Measurements from ENCODE around the gene PFDN1.

Gene PFDN1

DNA sequence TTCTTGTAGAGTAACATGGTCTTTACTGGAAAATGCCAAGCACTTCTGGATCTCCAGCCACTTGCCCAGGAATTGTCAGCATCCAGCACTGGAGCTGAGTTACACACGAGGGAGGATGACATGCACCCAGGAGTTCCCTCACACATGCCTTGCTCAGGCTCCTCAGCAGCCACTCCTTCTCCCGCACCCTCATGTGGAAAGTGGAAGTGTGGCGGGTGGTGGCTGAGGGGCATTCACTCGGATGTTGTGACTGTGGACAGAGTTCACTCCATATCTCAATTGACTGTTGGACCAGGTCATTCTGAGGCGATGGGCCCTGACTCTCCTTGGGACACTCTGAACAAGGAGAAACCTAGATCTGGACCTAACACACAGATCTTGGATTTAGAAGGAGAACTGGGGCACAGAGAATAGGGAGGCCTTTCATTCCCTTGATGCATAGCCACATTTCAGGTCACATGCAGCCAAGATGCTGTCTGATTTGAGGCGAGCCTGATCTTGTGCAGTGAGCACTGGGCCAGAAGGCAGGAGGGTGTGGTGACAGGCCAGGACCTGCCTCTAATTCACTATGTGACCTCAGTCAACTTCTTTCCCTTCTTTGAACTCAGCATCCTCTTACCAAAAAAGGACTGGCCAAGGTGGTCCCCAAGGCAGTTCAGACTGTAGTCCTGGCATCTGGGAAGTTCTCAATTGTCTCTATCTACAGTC lies 65.9 kb downstream of the PFDN1 start:
- TF ChIP-seq GABPA (IDR thresholded peaks at IDR 0.05; ENCODE audit: low read depth) = no peak
- TF ChIP-seq SPI1 (IDR thresholded peaks at IDR 0.05; ENCODE audit: borderline replicate concordance, low read depth) = no peak
- no peak for TF ChIP-seq POLR2AphosphoS5 (IDR thresholded peaks at IDR 0.05; ENCODE audit: low read depth)
- TF ChIP-seq, protein P1, sequence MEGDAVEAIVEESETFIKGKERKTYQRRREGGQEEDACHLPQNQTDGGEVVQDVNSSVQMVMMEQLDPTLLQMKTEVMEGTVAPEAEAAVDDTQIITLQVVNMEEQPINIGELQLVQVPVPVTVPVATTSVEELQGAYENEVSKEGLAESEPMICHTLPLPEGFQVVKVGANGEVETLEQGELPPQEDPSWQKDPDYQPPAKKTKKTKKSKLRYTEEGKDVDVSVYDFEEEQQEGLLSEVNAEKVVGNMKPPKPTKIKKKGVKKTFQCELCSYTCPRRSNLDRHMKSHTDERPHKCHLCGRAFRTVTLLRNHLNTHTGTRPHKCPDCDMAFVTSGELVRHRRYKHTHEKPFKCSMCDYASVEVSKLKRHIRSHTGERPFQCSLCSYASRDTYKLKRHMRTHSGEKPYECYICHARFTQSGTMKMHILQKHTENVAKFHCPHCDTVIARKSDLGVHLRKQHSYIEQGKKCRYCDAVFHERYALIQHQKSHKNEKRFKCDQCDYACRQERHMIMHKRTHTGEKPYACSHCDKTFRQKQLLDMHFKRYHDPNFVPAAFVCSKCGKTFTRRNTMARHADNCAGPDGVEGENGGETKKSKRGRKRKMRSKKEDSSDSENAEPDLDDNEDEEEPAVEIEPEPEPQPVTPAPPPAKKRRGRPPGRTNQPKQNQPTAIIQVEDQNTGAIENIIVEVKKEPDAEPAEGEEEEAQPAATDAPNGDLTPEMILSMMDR (IDR thresholded peaks at IDR 0.05; ENCODE audit: insufficient read depth, low read length) = no peak
- no peak for TF ChIP-seq REST (IDR thresholded peaks at IDR 0.05; ENCODE audit: insufficient replicate concordance, low read depth)
- Histone ChIP-seq H3K27me3 (ENCODE audit: insufficient read depth, poor library complexity, severe bottlenecking) (no peaks in the 10 kb centered on the region), H3K27ac (replicated peaks) (peak overlapping the region; percentile 67), H3K4me3 (replicated peaks; ENCODE audit: insufficient read depth, low read length) (no peak overlapping the region)
- DNase-seq (ENCODE audit: low read depth in 1 of 2, low spot score in 1 of 2) = no peak

GRCh38 chr5:140235791-140236551 lies 66.9 kb downstream of the PFDN1 start:
- H3K27ac ChIP-seq (replicated peaks) = peak overlapping the region; percentile 67
- peak; percentile 50 to 89 for DNase-seq (ENCODE audit: low read depth in 1 of 2, low spot score in 1 of 2)

GRCh38 chr5:140234377-140234989 lies 68.4 kb downstream of the PFDN1 start:
- DNase-seq (ENCODE audit: low read depth in 1 of 2, low spot score in 1 of 2) = no peak
- H3K27me3 ChIP-seq (ENCODE audit: insufficient read depth, poor library complexity, severe bottlenecking) = no peaks in the 10 kb centered on the region
- no peak overlapping the region for H3K27ac ChIP-seq (replicated peaks)
- no peak overlapping the region for H3K4me3 ChIP-seq (replicated peaks; ENCODE audit: insufficient read depth, low read length)
- TF ChIP-seq GABPA (IDR thresholded peaks at IDR 0.05; ENCODE audit: low read depth) (no peak), SPI1 (IDR thresholded peaks at IDR 0.05; ENCODE audit: borderline replicate concordance, low read depth) (no peak), POLR2AphosphoS5 (IDR thresholded peaks at IDR 0.05; ENCODE audit: low read depth) (no peak)
- TF ChIP-seq, protein P1 (IDR thresholded peaks at IDR 0.05; ENCODE audit: insufficient read depth, low read length) = no peak

More at GRCh38 chr5:140235791-140236551, 66.9 kb downstream of the PFDN1 start:
- Histone ChIP-seq H3K27me3 (ENCODE audit: insufficient read depth, poor library complexity, severe bottlenecking) (no peaks in the 10 kb centered on the region), H3K4me3 (replicated peaks; ENCODE audit: insufficient read depth, low read length) (no peak overlapping the region)
- TF ChIP-seq GABPA (IDR thresholded peaks at IDR 0.05; ENCODE audit: low read depth) (no peak), POLR2AphosphoS5 (IDR thresholded peaks at IDR 0.05; ENCODE audit: low read depth) (peak; percentile 74), SPI1 (IDR thresholded peaks at IDR 0.05; ENCODE audit: borderline replicate concordance, low read depth) (peak; percentile 58; the same call in 1 of the 2 replicates)

- no peak for TF ChIP-seq REST (IDR thresholded peaks at IDR 0.05; ENCODE audit: insufficient replicate concordance, low read depth)
- no peak for TF ChIP-seq POLR2AphosphoS5 (IDR thresholded peaks at IDR 0.05; ENCODE audit: low read depth)
- no peak for DNase-seq (ENCODE audit: low read depth in 1 of 2, low spot score in 1 of 2)
- Histone ChIP-seq H3K27me3 (ENCODE audit: insufficient read depth, poor library complexity, severe bottlenecking) (no peaks in the 10 kb centered on the region), H3K4me3 (replicated peaks; ENCODE audit: insufficient read depth, low read length) (no peak overlapping the region), H3K27ac (replicated peaks) (no peak overlapping the region)
Observed at GRCh38 chr5:140232731-140233130, 70.2 kb downstream of the PFDN1 start.

Data from HL-60 (cell line).